Measurements from ENCODE around the gene NRSN2. TPM values are rescaled to one million over a fixed set of nuclear protein-coding genes. Genes with fewer than 3 reads are reported as not detected.
"Not testable (repeated sequence)": the region's sequence is repeated elsewhere in the genome, so short reads cannot be mapped to it uniquely, and the experiment has no call there.

NRSN2 gene
- total RNA-seq, 1 experiment from 2014 or later: 8.4 TPM

GRCh38 chr20:329851-330232 is 17.1 kb upstream of the NRSN2 start:
- no TSS peak for BruUV-seq (replicated peaks)

GRCh38 chr20:330233-331149 is 16.4 kb upstream of the NRSN2 start:
- Mint-ChIP-seq H3K4me3 (ENCODE audit: unreplicated experiment) (peak overlapping the region; percentile 45), H3K36me3 (ENCODE audit: insufficient read depth, unreplicated experiment) (peaks cover 31% of the 10 kb centered on the region), H3K9me3 (ENCODE audit: unreplicated experiment) (no peaks in the 10 kb centered on the region), H3K4me1 (ENCODE audit: insufficient read depth, unreplicated experiment) (peaks cover 24% of the 10 kb centered on the region), H3K27ac (ENCODE audit: low read depth, unreplicated experiment) (peak overlapping the region; percentile 55), H3K27me3 (ENCODE audit: insufficient read depth, unreplicated experiment) (no peaks in the 10 kb centered on the region)
- intact Hi-C loops (cut with micrococcal nuclease): loop anchor here (1.0 kb wide), 2 partner anchors 94 to 121 kb away; no protein-coding TSS in a partner anchor
- peak; percentile 73 for DNase-seq (ENCODE audit: unreplicated experiment)
- TF ChIP-seq CTCF (IDR thresholded peaks at IDR 0.05; ENCODE audit: unreplicated experiment): peak; percentile 86
- ChIA-PET POLR2A (interaction anchor here (0.5 to 2.0 kb wide), 8 partner anchors 15 to 703 kb away, joined by 3 to 9 read pairs (median 4); no protein-coding TSS in a partner anchor), CTCF (interaction anchor here (0.5 to 5.0 kb wide), 48 partner anchors 7 to 240 kb away, joined by 3 to 53 read pairs (median 5); partner anchors contain the start of genes DEFB129, DEFB132, NRSN2 and ZCCHC3)
- no TSS peak for BruUV-seq (replicated peaks)

More at GRCh38 chr20:329851-330232, 17.1 kb upstream of the NRSN2 start:
- no peaks in the 10 kb centered on the region for H3K9me3 Mint-ChIP-seq (ENCODE audit: unreplicated experiment)
- ChIA-PET POLR2A (interaction anchor here (1.0 to 2.0 kb wide), 4 partner anchors 15 to 94 kb away, joined by 3 to 9 read pairs (median 4); no protein-coding TSS in a partner anchor), CTCF (interaction anchor here (0.7 to 5.0 kb wide), 20 partner anchors 8 to 238 kb away, joined by 3 to 53 read pairs (median 6); partner anchors contain the start of genes DEFB132, NRSN2 and ZCCHC3)
- H3K4me3 Mint-ChIP-seq (ENCODE audit: unreplicated experiment): peak overlapping the region; percentile 45
- peaks cover 28% of the 10 kb centered on the region for H3K36me3 Mint-ChIP-seq (ENCODE audit: insufficient read depth, unreplicated experiment)
- H3K4me1 Mint-ChIP-seq (ENCODE audit: insufficient read depth, unreplicated experiment): peaks cover 24% of the 10 kb centered on the region
- intact Hi-C loops (cut with micrococcal nuclease): loop anchor here (1.0 kb wide), 2 partner anchors 94 to 121 kb away; no protein-coding TSS in a partner anchor
- no peak for DNase-seq (ENCODE audit: unreplicated experiment)
- TF ChIP-seq CTCF (IDR thresholded peaks at IDR 0.05; ENCODE audit: unreplicated experiment): no peak
- no peaks in the 10 kb centered on the region for H3K27me3 Mint-ChIP-seq (ENCODE audit: insufficient read depth, unreplicated experiment)
- H3K27ac Mint-ChIP-seq (ENCODE audit: low read depth, unreplicated experiment): peak overlapping the region; percentile 55

GRCh38 chr20:334578-334977 is 12.3 kb upstream of the NRSN2 start:
- ChIA-PET CTCF (interaction anchor here (0.7 to 5.0 kb wide), 2 partner anchors 11 to 209 kb away, joined by 3 to 32 read pairs; partner anchors contain the start of genes CSNK2A1 and NRSN2), POLR2A (interaction anchor here (1.0 to 1.1 kb wide), 2 partner anchors 11 to 991 kb away, joined by 3 read pairs; no protein-coding TSS in a partner anchor)
- Mint-ChIP-seq H3K27me3 (ENCODE audit: insufficient read depth, unreplicated experiment) (no peaks in the 10 kb centered on the region), H3K4me1 (ENCODE audit: insufficient read depth, unreplicated experiment) (peaks cover 12% of the 10 kb centered on the region), H3K4me3 (ENCODE audit: unreplicated experiment) (no peak overlapping the region), H3K9me3 (ENCODE audit: unreplicated experiment) (no peaks in the 10 kb centered on the region), H3K36me3 (ENCODE audit: insufficient read depth, unreplicated experiment) (peaks cover 4% of the 10 kb centered on the region), H3K27ac (ENCODE audit: low read depth, unreplicated experiment) (no peak overlapping the region)
- no peak for DNase-seq (ENCODE audit: unreplicated experiment)
- no TSS peak for BruUV-seq (replicated peaks)
- no peak for TF ChIP-seq CTCF (IDR thresholded peaks at IDR 0.05; ENCODE audit: unreplicated experiment)
- intact Hi-C loops (cut with micrococcal nuclease): no loop called here

GRCh38 chr20:336040-336439 is 10.9 kb upstream of the NRSN2 start:
- H3K9me3 Mint-ChIP-seq (ENCODE audit: unreplicated experiment); BruUV-seq (replicated peaks); H3K4me1 Mint-ChIP-seq (ENCODE audit: insufficient read depth, unreplicated experiment); intact Hi-C loops (cut with micrococcal nuclease); CTCF ChIA-PET; DNase-seq (ENCODE audit: unreplicated experiment); H3K4me3 Mint-ChIP-seq (ENCODE audit: unreplicated experiment); H3K27me3 Mint-ChIP-seq (ENCODE audit: insufficient read depth, unreplicated experiment); H3K27ac Mint-ChIP-seq (ENCODE audit: low read depth, unreplicated experiment); POLR2A ChIA-PET; H3K36me3 Mint-ChIP-seq (ENCODE audit: insufficient read depth, unreplicated experiment): not testable (repeated sequence)

All from MCF 10A (cell line).